H1 (cell line): ENCODE measurements around the gene CACNA2D3.

ENCODE experiments used
- CREB1 ChIP-seq: IDR thresholded peaks from 2 replicates; pipeline ENCODE4 v1.6.1; 2012; ENCODE audit warnings: inconsistent platforms
- CTCF ChIP-seq, 3 experiments: IDR thresholded peaks; 1 replicate in 2 of 3; 2 replicates in 1 of 3; pipeline versions ENCODE4 v1.5.1 to v1.6.1; 2011; ENCODE audit warnings: low read length in 3 of 3, mild to moderate bottlenecking in 3 of 3, inconsistent platforms in 2 of 3, low read depth in 1 of 3, moderate library complexity in 1 of 3; ENCODE audit not compliant: insufficient read depth in 1 of 3; ENCODE audit errors: control extremely low read depth in 1 of 3
- EZH2 ChIP-seq: fragments of 200-600 bp; sonication (generic); IDR thresholded peaks from 2 replicates; pipeline ENCODE4 v1.7.1; 2012; ENCODE audit warnings: low read depth, mild to moderate bottlenecking, moderate library complexity, low read length, inconsistent platforms; ENCODE audit not compliant: severe bottlenecking
- POLR2AphosphoS5 ChIP-seq: IDR thresholded peaks from 2 replicates; pipeline ENCODE4 v1.6.1; 2011; ENCODE audit warnings: low read depth, low read length
- POU5F1 ChIP-seq: IDR thresholded peaks from 2 replicates; pipeline ENCODE4 v1.6.1; 2011; ENCODE audit warnings: low read depth, mild to moderate bottlenecking, low read length, moderate library complexity
- RFX5 ChIP-seq: IDR thresholded peaks from 2 replicates; pipeline ENCODE4 v1.6.1; 2011; ENCODE audit warnings: low read depth, low read length, improper control_type of control experiment, borderline replicate concordance
- TF ChIP-seq, protein P1 (sequence below): IDR thresholded peaks from 2 replicates; pipeline ENCODE4 v1.6.1; 2012; ENCODE audit warnings: inconsistent platforms

DNA sequence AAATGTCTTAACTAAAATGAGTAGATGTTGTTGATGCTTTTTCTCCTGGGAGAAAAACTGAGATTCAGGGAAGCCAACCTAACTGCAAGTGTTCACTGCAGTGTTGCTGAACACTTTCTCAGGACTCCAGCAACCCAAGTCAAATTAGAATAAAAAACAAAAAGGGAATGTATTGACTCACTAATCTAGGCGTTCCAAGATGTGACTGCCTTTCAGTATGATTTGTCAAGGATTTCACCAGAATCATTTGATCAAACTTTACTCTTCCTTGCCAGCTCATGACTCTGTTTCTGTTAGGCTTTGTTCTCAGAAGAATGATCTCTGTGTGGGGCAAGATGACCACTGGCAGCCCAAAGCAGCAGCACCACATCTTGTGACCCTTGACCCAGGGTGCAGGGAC is 364.0 kb downstream of the CACNA2D3 start:
- TF ChIP-seq POU5F1: no peak
- TF ChIP-seq CTCF (IDR thresholded peaks at IDR 0.05; ENCODE audit: control extremely low read depth in 1 of 3, insufficient read depth in 1 of 3, low read depth in 1 of 3, low read length in 3 of 3): no peak
- no peak for TF ChIP-seq RFX5
- TF ChIP-seq EZH2: no peak
- TF ChIP-seq, protein P1, sequence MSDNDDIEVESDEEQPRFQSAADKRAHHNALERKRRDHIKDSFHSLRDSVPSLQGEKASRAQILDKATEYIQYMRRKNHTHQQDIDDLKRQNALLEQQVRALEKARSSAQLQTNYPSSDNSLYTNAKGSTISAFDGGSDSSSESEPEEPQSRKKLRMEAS: no peak
- TF ChIP-seq POLR2AphosphoS5: no peak
- TF ChIP-seq CREB1: no peak
